GM12873 (cell line): ENCODE results near the gene ADRA2C.

ENCODE experiments used
- CTCF ChIP-seq: IDR thresholded peaks from 2 replicates; pipeline ENCODE4 v1.5.1; 2012; ENCODE audit warnings: low read depth, mild to moderate bottlenecking, moderate library complexity, low read length, control low read depth; ENCODE audit not compliant: insufficient read depth; ENCODE audit errors: missing control alignments

The ADRA2C gene

DNA sequence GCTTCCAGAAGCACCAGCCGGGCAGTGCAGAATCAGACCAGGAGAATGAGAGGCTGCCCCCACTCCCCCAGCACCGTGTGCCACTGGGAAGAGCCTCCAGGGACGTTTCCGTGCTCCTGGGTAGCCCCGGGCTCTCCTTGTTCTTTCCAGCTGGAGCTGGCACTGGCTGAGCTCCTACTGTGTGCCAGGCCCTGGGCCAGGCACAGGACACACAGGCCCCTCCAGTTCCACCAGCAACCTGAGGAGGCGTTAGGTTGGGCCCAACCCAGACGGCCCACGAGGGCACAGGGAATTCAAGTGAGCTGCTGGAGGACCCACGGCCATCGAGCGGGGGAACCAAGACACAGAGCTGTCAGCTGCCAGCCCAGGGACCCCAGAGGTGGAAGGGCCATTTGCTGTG lies 15.9 kb upstream of the ADRA2C start:
- no peak for TF ChIP-seq CTCF

DNA sequence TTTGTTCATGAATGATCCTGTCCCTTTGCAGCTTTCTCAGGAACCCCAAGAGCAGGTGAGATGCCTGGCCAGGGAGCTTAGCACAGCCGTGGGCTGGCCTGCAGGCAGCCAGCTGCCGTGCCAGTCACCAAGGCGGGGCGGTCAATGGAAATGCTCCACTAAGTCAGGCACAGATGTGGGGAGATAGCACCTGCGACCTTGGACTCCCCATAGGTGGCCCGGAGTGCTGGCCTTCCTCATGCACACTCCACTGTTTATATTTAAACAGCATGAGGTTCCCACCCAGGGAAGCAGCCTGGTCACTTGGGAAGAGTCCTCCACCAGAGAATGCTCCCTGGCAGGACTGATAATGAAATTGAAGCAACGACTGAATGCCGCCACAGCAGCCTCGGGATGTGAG lies 14.2 kb upstream of the ADRA2C start:
- TF ChIP-seq CTCF, result no peak

GRCh38 chr4:3753726-3754412 lies 12.3 kb upstream of the ADRA2C start:
- TF ChIP-seq CTCF, result no peak

DNA sequence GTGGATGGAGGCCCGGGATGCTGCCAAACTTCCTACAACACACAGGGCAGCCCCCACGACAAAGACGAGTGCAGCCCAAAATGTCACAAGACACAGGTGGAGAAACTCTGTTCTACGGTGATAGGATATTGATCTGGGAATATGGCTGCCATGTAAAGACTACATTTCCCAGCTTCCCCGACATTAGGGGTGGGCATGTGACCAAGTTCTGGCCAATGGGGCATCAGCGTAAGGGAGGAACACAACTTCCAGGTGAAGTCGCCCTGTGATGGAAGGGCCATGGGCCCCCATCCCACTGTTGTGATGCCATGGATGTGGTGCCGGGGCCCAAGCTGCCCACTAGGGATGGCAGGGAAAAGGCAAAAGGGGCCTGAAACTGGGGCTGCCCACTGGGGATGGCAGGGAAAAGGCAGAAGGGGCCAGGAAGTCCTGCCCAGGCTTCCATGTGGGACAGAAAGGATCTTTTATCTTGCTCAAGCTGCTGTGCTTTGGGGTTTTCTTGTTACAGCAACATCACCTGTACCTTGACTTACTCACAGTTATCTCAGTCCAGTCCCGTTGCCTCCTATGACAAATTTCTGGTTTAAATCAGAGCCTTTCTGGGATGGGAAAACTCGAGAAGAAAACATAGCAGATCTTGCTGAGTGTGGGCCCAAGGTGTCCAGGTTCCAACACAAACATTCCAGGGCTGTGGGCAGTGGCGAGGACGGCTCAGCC lies 9.7 kb upstream of the ADRA2C start:
- no peak for TF ChIP-seq CTCF

GRCh38 chr4:3759236-3759635 lies 6.9 kb upstream of the ADRA2C start:
- no peak for TF ChIP-seq CTCF

DNA sequence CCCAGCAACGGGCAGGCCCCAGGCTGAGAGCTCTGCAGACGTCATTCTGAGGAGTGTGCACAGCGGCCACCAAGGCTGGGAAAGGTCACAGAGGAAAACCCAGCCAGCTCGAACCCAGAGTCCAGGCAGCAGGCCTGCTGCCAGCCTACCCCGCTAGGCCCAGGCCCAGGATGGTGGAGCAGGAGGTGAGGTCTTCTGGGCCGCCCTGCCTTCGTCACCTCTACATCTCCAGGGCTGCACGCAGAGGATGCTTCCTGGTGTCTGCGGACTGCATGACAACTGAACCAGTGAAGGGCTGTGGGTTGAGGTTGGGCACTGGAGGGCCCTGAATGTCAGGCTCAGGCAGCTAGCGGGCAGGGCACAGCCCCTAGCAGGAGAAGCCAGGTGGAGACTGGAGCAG lies 5.8 kb upstream of the ADRA2C start:
- TF ChIP-seq CTCF, result no peak

GRCh38 chr4:3760841-3761240 lies 5.3 kb upstream of the ADRA2C start:
- TF ChIP-seq CTCF, result no peak
